GM21367 (cell line): ENCODE measurements around the gene RIMBP3C.
"Not testable (repeated sequence)": the region's sequence is repeated elsewhere in the genome, so short reads cannot be mapped to it uniquely, and the experiment has no call there.

Source experiments
- ATAC-seq: cut with Tn5 transposase; IDR thresholded peaks from one replicate; pipeline ENCODE4 v1.9.1; 2021; ENCODE audit not compliant: unreplicated experiment

Gene RIMBP3C

DNA sequence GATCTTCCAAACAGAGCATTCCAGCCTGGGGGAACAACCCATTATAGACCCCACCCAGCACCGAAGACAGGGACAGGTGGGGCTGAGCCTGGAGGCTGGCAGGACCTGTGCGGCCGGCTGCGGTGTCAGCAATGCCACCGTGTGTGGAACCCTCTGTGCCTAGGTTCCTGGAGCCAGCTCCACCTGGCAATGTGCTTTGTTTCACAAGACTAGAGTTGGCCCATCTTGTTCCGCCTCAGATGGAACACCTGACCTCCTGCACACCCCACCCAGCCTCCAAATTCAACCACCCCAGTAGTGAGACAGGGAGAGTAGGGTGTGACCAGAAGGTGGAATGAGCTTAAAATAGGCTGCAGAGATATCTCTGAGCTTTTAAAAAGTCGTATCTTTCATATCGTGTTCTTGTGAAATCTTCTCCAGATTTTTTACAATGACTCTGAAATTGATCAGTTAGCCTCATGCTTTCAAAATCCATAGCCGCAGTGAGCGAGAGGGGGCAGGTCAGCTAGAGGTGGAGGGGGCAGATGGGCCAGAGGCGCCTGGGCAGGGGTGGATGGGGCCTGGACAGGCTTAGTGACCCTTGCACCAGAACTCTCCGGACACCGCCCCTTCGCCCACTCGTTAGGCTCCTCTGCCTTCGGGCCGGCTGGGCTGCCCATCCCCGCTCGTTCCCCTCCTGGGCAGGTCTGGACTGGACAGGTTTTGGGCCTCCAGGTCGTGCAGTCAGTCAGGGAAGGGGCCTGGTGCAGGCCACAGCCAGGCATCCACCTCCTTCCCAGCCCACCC lies 18.2 kb downstream of the RIMBP3C start:
- not testable (repeated sequence) for ATAC-seq

DNA sequence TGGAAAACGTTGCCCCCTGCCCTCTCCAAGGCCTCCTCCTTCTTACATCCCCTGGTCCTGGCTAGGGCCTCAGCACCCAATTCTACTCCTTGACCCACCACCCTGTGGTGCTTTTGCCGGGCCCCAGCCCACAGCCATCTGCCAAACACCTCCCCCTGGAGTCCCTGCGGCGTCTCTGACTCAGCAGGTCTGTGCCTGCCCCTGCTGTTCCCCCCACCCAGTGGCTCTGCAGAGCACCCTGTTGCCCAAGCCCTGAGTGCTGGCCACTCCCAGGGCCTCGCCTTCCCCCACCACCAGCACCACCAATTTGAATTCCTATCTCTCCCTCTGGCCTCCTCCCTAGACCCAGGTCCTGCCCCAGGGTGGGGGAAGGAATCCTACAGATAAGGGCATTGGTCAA lies 19.7 kb downstream of the RIMBP3C start:
- not testable (repeated sequence) for ATAC-seq

DNA sequence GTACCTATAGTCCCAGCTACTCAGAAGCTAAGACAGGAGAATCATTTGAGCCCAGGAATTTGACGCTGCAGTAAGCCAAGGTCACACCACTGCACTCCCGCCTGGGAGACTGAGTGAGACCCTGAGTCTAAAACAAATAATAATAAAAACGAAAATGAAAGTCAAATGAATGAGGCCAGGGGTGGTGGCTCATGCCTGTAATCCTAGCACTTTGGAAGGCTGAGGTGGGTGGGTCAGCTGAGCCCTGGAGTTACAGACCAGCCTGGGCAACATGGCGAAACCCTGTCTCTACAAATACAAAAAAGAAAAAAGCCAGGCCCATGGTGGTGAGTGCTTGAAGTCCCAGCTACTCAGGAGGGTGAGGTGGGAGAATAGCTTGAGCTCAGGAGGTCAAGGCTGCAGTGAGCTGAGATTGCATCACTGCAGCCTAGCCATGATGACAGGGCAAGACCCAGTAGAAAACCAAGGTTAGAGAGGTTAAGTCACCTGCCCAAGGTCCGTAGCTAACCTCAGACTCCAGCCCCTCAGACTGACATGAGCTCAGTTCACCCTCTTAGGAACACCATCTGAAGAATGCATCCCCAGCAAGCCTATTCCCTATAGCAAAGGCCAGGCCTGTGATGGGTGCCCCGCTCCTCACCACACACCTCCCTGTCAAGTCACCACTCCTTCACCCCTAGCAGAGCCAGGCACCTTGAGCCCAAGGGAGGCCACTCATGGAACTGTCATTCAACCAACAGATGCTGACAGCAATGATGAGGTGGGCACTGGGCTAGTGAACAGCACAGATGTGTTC lies 24.4 kb downstream of the RIMBP3C start:
- not testable (repeated sequence) for ATAC-seq

DNA sequence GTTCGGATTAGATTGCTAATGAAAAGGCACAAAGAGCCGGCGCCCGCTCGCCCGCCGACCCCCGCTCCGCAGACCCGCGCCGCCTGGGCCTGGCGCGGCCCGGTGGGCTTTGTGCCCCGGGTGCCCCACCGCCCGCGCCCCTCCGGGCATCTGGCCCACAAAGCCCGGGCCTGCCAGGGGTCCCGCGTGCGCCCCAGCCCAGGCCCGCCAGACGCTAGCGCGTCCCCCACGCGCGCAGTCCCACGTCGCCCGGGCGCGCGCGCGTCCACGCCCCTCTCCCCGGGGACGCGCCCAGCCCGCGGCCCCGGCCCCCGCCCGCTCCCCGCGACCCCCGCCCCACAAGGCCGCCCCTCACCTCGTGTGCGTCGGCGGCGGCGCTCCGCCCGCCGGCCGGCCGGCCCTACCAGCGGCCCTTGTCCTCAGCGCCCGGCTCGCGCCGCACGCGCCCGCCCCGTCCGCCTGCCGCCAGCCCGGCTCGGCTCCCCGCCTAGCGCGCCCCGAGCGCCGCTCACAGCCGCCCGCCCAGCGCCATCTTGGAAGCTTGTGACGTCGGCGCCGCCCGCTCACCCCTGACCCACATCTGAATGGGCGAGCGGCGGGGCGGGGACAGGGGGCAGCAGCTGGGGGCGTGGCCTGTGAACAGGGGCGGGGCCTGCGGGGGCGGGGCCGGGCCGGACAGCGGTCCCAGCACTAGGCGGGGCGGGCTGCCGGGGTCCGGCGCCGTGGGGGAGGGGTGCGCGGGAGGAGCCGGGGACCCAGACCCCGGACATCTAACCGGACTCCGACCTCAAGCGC lies 34.1 kb downstream of the RIMBP3C start:
- not testable (repeated sequence) for ATAC-seq

DNA sequence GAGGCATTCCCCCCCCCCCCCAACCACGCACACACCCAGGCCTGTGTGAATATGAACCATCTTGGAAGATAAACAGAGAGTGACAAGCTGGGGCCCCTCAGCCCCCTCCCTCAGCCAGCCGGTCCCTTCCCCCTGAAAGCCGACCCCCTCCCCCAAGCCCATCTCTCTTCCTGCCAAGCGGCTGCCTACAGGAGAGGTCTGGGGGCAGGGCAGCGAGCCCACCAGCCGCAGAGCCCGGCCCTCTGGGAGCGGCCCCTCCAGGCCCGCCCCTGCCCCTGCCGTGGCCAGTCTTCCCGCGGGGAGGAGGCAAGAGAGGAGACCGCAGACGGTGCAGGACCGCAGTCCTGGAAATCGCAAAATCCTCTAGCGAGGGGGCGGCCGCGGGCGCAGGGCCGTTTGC lies 34.7 kb downstream of the RIMBP3C start:
- ATAC-seq = not testable (repeated sequence)

DNA sequence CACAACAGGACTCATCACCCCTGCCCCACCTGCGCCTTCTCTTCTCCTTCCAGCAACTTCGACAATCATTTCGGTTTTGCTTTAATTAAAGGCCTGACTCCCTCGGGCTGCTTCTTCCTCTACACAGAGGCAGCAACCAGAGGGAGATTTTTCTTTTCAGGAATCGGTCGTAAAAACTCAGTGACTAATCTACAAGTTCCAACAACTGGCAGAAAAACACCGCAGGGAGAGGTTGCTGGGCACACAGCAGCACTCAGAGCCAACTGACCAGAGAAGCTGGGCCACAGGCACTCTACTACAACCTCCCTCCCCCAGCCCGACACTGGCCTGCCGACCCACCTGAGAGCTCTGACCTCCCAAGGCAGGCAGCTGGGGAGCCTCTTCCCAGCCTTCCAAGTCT lies 36.0 kb downstream of the RIMBP3C start:
- not testable (repeated sequence) for ATAC-seq

DNA sequence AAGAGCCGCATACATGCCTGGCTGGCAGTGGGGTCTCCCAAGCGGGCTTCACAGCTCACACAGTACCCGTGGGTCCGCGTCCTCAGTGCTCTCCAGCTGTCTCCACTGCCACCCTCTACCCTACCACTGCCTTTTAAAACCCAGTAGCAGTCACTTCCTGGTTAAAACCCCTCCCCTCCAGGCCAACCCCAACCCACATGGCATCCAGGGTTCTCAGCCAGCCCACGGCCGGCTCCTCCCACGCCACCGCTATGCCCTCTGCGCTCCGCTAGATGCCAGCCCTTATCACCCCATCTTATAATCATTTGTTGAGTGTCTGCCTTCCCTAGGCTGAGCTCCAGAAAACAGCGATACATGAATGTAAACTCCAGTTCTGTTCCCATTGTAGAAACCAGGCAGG lies 37.1 kb downstream of the RIMBP3C start:
- not testable (repeated sequence) for ATAC-seq

DNA sequence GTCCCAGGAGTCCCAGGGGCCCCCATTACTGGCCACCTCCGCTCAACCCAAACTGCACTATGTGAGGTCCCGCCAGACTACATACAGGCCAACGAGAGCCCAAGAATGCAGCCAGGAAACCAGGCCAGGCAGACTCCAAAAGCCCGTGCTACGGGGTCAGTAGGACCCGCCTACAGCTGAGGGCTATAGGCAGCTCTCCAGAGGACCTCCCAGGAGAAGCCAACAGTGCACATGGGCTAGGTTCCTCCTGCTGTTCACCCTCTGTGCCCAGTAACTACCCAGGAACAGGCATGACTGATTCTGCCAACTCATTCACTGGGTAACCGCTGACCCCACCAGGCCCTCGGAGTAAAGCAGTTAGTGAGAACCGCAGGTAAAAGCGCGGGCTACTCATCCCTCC lies 39.2 kb downstream of the RIMBP3C start:
- ATAC-seq = not testable (repeated sequence)

DNA sequence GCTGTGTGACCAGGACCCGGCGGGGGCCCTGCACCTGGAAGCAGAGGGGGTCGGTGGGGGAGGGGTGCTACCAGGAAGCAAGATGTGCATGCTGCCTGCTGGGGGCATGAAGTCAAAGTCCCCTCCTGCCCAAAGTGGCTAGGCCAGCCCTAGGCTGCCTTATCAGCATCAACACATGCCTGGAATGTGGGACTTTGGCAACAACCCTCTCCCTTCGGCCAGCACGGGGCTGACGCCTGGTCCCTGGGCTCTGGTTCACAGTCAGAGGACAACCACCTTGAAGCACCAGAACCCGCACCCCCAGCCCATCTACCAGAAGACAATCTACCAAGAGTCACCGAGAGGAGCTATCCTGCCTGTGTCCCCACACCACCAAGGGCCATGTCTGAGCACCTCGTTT lies 40.9 kb downstream of the RIMBP3C start:
- not testable (repeated sequence) for ATAC-seq

DNA sequence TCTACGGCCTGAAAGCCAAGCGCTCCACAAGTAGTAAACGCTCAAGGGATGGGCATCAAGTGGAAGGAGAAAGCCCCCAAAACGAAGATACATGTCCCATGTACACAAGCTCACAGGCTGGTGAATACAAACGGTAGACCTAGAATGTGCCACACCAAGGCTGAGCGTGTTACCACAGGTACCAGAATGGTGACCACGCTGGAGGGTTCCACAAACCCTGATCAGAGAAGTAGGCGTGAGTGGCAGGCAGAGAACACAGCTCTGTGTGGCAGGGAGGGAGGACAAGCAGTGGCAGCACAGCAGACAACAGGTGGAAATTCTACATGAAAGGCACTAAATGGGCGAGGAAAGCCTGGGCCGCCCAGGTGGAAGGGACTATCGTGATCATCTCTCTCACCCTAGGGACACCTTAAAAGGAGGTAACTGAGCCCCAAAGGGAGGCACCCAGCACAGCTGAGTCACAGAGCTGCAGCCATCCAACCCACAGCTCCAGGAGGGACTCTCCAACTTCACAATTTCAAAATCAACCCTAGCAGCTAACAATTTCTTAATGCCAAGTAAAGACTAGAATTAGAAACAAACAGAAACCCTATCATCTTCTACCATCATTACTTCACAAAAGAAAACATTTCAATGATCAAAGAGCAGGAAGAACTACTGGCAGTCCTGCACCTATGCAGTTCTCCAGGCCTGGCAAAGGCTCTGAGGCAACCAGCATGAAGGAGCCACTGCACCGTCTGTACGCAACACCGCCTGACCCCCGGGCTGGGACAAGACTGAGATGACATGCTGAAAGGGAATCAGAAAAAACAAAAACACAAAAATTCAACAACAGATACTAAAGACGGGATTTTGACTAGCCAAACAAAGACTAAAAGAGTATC lies 51.4 kb downstream of the RIMBP3C start:
- not testable (repeated sequence) for ATAC-seq

DNA sequence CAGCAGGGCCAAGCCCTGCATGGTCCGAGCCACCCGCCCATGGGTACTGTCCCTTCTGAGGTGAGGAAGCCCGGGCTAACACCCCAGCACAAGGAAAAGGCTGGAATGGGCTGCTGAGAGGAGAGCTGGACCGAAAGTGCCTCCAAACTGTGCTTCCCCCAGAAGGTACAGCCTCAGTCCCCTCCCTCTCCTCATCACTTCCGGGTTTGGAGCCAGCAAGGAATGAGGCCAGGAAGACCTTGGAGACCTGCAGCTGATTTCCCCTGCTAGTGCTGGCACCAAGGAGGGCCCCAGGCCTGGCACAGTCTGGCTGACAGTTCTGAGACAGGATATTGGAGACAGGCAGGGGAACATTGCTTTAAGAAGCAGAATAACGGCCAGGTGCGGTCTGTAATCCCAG lies 52.8 kb downstream of the RIMBP3C start:
- ATAC-seq = not testable (repeated sequence)

DNA sequence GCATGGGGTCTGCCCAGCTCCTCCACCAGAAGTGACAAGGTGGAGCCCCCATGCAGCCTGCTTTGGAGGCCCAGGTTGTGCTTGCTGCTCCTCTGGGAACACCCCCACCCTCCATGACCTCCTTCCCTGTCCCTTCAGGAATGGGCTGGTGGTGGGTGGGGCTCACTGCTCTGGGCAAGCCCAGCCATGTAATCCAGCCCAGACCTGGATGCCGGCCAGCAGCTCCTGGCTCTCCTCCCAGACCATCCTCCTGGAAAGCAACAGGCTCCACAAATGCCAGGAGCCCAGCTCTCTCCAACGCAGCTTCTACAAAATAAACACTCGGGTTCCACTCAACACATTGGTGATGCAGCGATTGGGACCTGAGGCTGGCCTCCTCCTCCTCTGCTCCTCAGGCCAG lies 53.3 kb downstream of the RIMBP3C start:
- ATAC-seq = not testable (repeated sequence)
